ENCODE results near the gene SLC35F1.

SLC35F1 gene

GRCh38 chr6:118102401-118102800 lies 195.3 kb downstream of the SLC35F1 start:
- ATAC-seq: no peak
- H3K9me3 Mint-ChIP-seq: no peaks in the 10 kb centered on the region
- no peak overlapping the region for H3K27ac Mint-ChIP-seq
- no peaks in the 10 kb centered on the region for H3K36me3 Mint-ChIP-seq
- no peak overlapping the region for H3K4me3 Mint-ChIP-seq
- H3K27me3 Mint-ChIP-seq: no peaks in the 10 kb centered on the region
- H3K4me1 Mint-ChIP-seq: no peaks in the 10 kb centered on the region

GRCh38 chr6:118103381-118104146 lies 196.5 kb downstream of the SLC35F1 start:
- Mint-ChIP-seq H3K9me3 (no peaks in the 10 kb centered on the region), H3K4me3 (no peak overlapping the region), H3K27me3 (no peaks in the 10 kb centered on the region), H3K36me3 (no peaks in the 10 kb centered on the region), H3K27ac (no peak overlapping the region), H3K4me1 (no peaks in the 10 kb centered on the region)
- no peak for ATAC-seq

- H3K27ac Mint-ChIP-seq: no peak overlapping the region
- no peak for ATAC-seq
- H3K27me3 Mint-ChIP-seq: no peaks in the 10 kb centered on the region
- H3K4me3 Mint-ChIP-seq: no peak overlapping the region
- H3K36me3 Mint-ChIP-seq: no peaks in the 10 kb centered on the region
- H3K9me3 Mint-ChIP-seq: no peaks in the 10 kb centered on the region
- no peaks in the 10 kb centered on the region for H3K4me1 Mint-ChIP-seq
These were observed 215.2 kb downstream of the SLC35F1 start for GRCh38 chr6:118122161-118122725.

- no peaks in the 10 kb centered on the region for H3K27me3 Mint-ChIP-seq
These were observed 215.7 kb downstream of the SLC35F1 start for GRCh38 chr6:118122801-118123200.

GRCh38 chr6:118123503-118124037 lies 216.5 kb downstream of the SLC35F1 start:
- no peaks in the 10 kb centered on the region for H3K36me3 Mint-ChIP-seq
- no peaks in the 10 kb centered on the region for H3K4me1 Mint-ChIP-seq
- ATAC-seq: no peak
- H3K27ac Mint-ChIP-seq: no peak overlapping the region
- no peak overlapping the region for H3K4me3 Mint-ChIP-seq
- no peaks in the 10 kb centered on the region for H3K27me3 Mint-ChIP-seq
- H3K9me3 Mint-ChIP-seq: no peaks in the 10 kb centered on the region

More at GRCh38 chr6:118122801-118123200, 215.7 kb downstream of the SLC35F1 start:
- Mint-ChIP-seq H3K4me1 (no peaks in the 10 kb centered on the region), H3K9me3 (no peaks in the 10 kb centered on the region), H3K36me3 (no peaks in the 10 kb centered on the region), H3K4me3 (no peak overlapping the region), H3K27ac (no peak overlapping the region)
- no peak for ATAC-seq

- no peak for ATAC-seq
- Mint-ChIP-seq H3K27me3 (no peaks in the 10 kb centered on the region), H3K4me1 (no peaks in the 10 kb centered on the region), H3K9me3 (peaks cover 7% of the 10 kb centered on the region), H3K4me3 (no peak overlapping the region), H3K36me3 (no peaks in the 10 kb centered on the region), H3K27ac (no peak overlapping the region)
These were observed 217.8 kb downstream of the SLC35F1 start for GRCh38 chr6:118124851-118125250.

- Mint-ChIP-seq H3K4me3 (no peak overlapping the region), H3K4me1 (no peaks in the 10 kb centered on the region), H3K36me3 (no peaks in the 10 kb centered on the region), H3K9me3 (peaks cover 7% of the 10 kb centered on the region), H3K27ac (no peak overlapping the region), H3K27me3 (no peaks in the 10 kb centered on the region)
- ATAC-seq: no peak
These were observed 221.7 kb downstream of the SLC35F1 start for GRCh38 chr6:118128755-118129154.

GRCh38 chr6:118134206-118134605 lies 227.1 kb downstream of the SLC35F1 start:
- no peak for ATAC-seq
- Mint-ChIP-seq H3K9me3 (peaks cover 3% of the 10 kb centered on the region), H3K4me1 (no peaks in the 10 kb centered on the region), H3K4me3 (no peak overlapping the region), H3K36me3 (no peaks in the 10 kb centered on the region), H3K27ac (no peak overlapping the region), H3K27me3 (no peaks in the 10 kb centered on the region)

GRCh38 chr6:118134736-118135135 lies 227.7 kb downstream of the SLC35F1 start:
- Mint-ChIP-seq H3K36me3 (no peaks in the 10 kb centered on the region), H3K27me3 (no peaks in the 10 kb centered on the region), H3K4me3 (no peak overlapping the region), H3K27ac (no peak overlapping the region), H3K4me1 (no peaks in the 10 kb centered on the region), H3K9me3 (no peaks in the 10 kb centered on the region)
- no peak for ATAC-seq

- Mint-ChIP-seq H3K36me3 (no peaks in the 10 kb centered on the region), H3K27me3 (no peaks in the 10 kb centered on the region), H3K27ac (no peak overlapping the region), H3K4me3 (no peak overlapping the region), H3K9me3 (no peaks in the 10 kb centered on the region), H3K4me1 (no peaks in the 10 kb centered on the region)
- ATAC-seq: no peak
These were observed 228.3 kb downstream of the SLC35F1 start for GRCh38 chr6:118135371-118135770.

GRCh38 chr6:118141211-118141610 lies 234.1 kb downstream of the SLC35F1 start:
- no peaks in the 10 kb centered on the region for H3K4me1 Mint-ChIP-seq
- H3K4me3 Mint-ChIP-seq: no peak overlapping the region
- no peaks in the 10 kb centered on the region for H3K9me3 Mint-ChIP-seq
- H3K27me3 Mint-ChIP-seq: no peaks in the 10 kb centered on the region
- H3K36me3 Mint-ChIP-seq: no peaks in the 10 kb centered on the region
- H3K27ac Mint-ChIP-seq: no peak overlapping the region
- ATAC-seq: no peak

GRCh38 chr6:118146584-118146983 lies 239.5 kb downstream of the SLC35F1 start:
- Mint-ChIP-seq H3K4me3 (no peak overlapping the region), H3K36me3 (no peaks in the 10 kb centered on the region), H3K27ac (no peak overlapping the region), H3K9me3 (no peaks in the 10 kb centered on the region), H3K27me3 (no peaks in the 10 kb centered on the region), H3K4me1 (no peaks in the 10 kb centered on the region)
- ATAC-seq: no peak

- Mint-ChIP-seq H3K36me3 (no peaks in the 10 kb centered on the region), H3K9me3 (no peaks in the 10 kb centered on the region), H3K27me3 (no peaks in the 10 kb centered on the region)
These were observed 240.4 kb downstream of the SLC35F1 start for GRCh38 chr6:118147511-118147910.

GRCh38 chr6:118148561-118148960 lies 241.5 kb downstream of the SLC35F1 start:
- no peak overlapping the region for H3K27ac Mint-ChIP-seq

More at GRCh38 chr6:118147511-118147910, 240.4 kb downstream of the SLC35F1 start:
- Mint-ChIP-seq H3K4me3 (no peak overlapping the region), H3K4me1 (no peaks in the 10 kb centered on the region), H3K27ac (no peak overlapping the region)
- ATAC-seq: no peak

GRCh38 chr6:118152524-118152923 lies 245.5 kb downstream of the SLC35F1 start:
- no peak for ATAC-seq
- Mint-ChIP-seq H3K27ac (no peak overlapping the region), H3K4me1 (no peaks in the 10 kb centered on the region), H3K9me3 (no peaks in the 10 kb centered on the region), H3K4me3 (no peak overlapping the region), H3K36me3 (no peaks in the 10 kb centered on the region), H3K27me3 (no peaks in the 10 kb centered on the region)

More at GRCh38 chr6:118148561-118148960, 241.5 kb downstream of the SLC35F1 start:
- Mint-ChIP-seq H3K27me3 (no peaks in the 10 kb centered on the region), H3K4me3 (no peak overlapping the region), H3K36me3 (no peaks in the 10 kb centered on the region), H3K4me1 (no peaks in the 10 kb centered on the region), H3K9me3 (no peaks in the 10 kb centered on the region)
- no peak for ATAC-seq

- no peak overlapping the region for H3K4me3 Mint-ChIP-seq
- no peaks in the 10 kb centered on the region for H3K9me3 Mint-ChIP-seq
- no peak for ATAC-seq
- no peak overlapping the region for H3K27ac Mint-ChIP-seq
- H3K27me3 Mint-ChIP-seq: no peaks in the 10 kb centered on the region
- H3K4me1 Mint-ChIP-seq: no peaks in the 10 kb centered on the region
- no peaks in the 10 kb centered on the region for H3K36me3 Mint-ChIP-seq
These were observed 254.3 kb downstream of the SLC35F1 start for GRCh38 chr6:118161343-118161742.
